HG03457 (cell line): Measurements from ENCODE around the gene TMEM123.
A peak's percentile ranks its signal among the peaks of the same experiment; 100 is the strongest.
"Not testable (repeated sequence)": the region's sequence is repeated elsewhere in the genome, so short reads cannot be mapped to it uniquely, and the experiment has no call there.

Source experiments
- ATAC-seq: cut with Tn5 transposase; IDR thresholded peaks from one replicate; pipeline ENCODE4 v1.9.1; 2021; ENCODE audit warnings: moderate number of reproducible peaks; ENCODE audit not compliant: unreplicated experiment

The TMEM123 gene

DNA sequence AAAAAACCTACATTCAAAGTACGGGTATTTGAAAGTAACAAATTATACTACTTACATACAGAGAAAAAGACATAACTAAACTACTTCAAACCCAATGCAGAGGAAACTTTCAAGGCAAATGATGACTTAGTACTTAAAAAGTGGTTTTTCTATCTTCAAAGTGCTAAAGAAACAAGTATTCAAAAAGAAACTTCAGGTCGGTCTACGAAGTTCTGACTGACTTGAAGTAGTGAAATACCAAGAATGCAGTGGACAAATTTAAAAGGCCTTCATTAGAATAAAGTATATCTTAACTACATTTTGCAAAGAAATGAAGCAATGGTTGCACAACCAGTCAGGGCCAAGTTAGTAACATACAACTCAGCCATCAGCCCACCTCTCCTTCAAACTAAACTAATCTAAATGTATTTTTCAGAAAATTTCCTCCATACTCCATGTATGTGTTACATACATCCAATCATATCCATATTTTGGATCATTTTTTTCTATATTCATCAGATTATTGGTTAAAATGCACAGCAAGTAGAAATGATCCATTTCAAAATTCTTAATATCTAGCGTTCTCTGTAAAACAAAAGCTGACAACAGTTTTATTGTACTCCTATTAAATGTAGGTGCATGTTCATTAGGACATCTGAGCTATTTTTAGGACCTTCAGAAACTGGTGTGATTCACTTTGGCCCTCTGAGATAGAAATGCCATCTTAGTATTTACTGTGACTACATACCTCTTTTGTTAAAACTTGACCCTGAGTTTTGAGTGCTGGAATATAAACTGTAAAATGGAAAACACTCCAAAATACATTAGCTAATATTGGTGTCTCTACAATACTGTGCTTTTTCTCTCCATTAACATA lies 55.6 kb downstream of the TMEM123 start:
- ATAC-seq = no peak

DNA sequence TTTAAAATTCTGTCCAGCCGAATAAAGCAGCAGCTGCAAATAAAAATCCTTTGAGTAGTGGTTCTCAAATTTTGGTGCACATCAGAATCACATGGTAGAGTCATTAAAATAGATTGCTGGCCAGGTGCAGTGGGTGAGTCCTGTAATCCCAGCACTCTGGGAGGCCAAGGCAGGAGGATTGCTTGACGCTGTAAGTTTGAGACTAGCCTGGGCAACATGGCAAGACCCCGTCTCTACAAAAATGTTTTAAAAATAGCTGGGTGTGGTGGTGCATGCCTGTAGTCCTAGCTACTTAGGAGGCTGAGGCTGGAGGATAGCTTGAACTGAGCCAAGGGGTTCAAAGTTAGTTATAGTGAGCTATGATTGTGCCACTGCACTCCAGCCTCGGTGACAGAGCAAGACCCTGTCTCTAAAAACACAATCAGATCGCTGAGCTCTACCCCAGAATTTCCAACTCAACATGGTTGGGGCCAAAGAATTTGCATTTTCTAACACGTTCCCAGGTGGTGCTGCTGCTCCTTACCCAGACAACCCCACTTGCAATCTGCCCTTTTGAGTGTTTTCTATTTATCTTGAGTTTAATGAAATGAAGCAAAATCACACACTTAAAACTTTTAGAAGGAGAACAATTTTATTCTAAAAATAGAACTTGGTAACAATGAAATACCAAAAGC lies 56.7 kb downstream of the TMEM123 start:
- ATAC-seq = no peak

DNA sequence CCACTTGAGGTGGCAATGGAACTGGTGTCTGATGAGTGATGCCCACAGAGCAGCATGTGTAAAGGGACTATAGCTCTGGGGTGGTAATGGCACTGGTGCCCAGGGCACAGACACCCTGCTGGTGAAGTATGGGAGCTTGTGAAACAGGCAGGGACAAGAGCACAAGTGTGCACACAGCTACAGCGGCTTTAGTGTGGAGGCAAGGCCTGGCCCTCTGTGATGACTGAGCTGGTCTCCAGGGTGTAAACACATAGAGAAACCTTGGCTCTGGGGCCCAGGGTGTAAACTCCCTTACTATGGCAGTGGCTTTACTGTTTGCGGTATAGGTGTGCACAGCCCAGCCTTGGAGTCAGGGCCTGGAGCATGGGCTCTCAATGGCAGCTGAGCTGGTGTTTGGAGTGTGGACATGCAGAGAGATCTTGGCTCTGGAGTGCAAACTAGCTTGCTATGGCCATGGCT lies 59.3 kb downstream of the TMEM123 start:
- no peak for ATAC-seq

DNA sequence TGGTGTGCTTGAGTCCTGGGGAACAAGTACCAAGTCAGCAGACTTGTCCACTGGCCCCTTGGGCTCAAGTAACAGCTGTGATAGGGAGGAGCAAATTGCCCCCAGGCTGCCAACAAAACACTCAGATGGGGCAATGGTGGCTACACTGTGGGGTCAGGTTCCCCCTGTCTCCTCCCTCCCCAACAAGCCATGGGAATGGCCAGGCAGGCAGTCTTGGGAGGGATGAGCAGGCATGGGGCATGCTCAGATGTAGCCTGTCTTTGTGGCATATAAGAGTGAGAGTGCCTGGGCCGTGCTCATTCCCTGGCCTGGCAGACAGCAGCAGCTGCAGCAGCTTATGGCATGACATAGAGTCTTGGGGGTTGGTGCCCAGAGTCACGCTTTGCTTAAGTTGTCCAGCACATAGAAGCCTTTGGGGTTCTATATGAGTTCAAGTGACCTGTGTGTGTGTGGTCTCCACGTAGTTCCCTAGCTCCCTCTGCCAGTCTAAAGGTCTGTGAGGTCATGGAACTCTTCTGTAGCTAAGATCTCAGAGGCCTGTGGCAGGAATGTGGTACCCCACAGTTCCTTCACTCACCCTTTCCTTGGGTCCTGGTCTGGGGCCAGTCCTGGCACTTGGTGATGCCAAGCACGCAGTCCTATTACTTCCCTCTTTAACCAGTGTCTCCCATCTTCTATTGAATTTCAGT lies 60.9 kb downstream of the TMEM123 start:
- no peak for ATAC-seq

DNA sequence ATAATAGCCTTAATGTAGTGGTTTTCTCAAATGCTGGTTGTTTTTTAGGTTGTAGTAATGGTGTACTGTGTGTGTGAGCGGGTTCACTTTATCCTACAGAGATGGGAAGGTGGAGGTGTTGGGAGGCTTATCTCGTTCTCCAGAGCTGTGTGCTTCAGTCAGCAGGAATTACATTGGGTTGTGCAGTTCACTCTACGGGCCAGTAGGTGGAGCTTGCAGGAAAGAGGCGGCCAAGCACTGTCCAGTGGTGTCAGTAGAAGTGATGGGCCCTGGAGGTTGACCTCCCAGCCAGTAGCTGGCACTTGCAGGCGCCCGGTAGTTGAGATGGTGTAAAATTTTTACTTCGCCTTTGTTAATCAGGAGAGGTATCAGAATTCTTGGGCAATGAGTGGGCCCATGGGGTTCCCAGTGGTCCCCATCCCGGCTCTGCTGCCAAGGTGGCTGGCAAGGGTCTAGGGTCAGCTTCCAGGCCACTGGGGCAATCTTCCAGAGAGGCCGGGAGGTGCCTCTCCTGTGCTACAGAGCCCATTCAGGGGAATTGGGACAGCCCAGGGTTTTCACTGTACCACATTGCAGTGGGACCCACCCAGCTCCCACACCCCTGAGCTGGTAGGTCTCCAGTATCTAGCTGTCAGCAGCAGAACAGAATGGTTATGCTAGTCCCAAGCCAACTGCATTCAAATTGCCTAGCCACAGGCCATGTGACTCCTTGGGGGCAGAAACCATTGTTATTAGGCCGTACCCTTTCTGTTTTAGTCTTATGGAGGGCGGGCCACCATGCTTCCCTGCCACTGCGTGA lies 61.7 kb downstream of the TMEM123 start:
- peak; percentile 62 for ATAC-seq

DNA sequence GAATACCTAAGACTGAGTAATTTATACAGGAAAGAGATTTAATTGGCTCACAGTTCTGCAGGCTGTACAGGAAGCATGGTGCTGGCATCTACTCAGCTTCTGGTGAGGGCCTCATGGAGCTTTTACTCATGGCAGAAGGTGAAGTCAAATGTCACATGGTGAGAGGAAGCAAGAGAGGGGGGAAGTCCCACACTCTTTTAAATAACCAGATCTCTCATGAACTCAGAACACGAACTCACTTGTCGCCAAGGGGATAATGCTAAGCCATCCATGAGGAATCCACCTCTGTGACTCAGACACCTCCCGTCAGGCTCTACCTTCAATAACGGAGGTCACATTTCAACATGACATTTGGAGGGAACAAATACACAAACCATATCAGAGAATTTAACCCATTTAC lies 63.3 kb downstream of the TMEM123 start:
- no peak for ATAC-seq

DNA sequence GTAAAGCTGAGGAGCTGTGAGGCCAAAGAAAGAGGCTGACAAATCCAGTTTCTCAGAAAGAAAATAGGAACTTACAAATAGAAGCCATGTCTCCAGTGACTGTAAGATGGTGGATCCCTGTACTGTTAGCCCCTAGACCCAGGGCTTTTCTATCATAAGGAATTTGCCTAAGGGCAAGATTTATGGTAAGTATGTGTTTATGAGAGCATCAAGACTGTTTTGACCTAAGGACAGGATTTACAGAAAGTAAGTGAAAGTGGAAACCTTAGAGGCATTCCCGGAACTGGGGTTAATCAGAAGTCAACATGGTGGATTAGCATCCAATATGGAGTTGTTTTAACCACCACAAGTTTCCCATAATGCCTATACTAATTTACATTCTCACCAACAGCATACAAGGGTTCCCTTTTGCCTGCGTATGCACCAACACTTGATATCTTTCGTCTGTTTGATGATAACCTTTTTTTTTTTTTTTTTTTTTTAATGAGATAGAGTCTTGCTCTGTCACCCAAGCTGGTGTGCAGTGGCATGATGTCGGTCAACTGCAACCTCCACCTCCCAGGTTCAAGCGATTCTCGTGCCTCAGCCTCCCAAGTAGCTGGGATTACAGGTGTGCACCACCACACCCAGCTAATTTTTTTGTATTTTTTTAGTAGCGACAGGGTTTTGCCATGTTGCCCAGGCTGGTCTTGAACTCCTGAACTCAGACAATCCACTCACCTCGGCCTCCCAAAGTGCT lies 65.4 kb downstream of the TMEM123 start:
- ATAC-seq = no peak

DNA sequence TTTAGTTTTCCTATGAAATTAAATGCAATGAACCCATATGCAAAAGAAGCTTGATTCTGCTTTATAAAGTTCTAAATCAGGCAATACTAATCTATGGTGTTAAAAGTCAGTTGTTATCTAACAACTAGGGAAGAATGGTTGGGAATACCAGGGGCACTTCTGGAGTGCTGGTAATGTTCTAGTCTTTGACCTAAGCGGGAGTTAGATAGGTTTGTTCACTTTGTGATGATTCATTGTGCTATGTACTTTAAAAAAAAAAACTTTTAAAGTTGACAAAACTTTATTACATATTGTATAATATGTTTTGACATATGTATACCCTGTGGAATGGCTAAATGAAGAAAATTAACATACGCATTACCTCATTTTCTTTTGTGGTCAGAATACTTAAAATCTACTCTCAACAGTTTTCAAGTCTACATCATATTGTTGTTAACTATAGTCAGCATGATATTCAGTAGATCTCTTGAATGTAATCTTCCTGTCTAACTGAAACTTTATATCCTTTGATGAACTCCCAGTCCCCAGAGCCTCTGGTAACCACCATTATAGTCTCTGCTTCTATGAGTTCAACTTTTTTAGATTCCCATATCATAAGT lies 66.3 kb downstream of the TMEM123 start:
- no peak for ATAC-seq

DNA sequence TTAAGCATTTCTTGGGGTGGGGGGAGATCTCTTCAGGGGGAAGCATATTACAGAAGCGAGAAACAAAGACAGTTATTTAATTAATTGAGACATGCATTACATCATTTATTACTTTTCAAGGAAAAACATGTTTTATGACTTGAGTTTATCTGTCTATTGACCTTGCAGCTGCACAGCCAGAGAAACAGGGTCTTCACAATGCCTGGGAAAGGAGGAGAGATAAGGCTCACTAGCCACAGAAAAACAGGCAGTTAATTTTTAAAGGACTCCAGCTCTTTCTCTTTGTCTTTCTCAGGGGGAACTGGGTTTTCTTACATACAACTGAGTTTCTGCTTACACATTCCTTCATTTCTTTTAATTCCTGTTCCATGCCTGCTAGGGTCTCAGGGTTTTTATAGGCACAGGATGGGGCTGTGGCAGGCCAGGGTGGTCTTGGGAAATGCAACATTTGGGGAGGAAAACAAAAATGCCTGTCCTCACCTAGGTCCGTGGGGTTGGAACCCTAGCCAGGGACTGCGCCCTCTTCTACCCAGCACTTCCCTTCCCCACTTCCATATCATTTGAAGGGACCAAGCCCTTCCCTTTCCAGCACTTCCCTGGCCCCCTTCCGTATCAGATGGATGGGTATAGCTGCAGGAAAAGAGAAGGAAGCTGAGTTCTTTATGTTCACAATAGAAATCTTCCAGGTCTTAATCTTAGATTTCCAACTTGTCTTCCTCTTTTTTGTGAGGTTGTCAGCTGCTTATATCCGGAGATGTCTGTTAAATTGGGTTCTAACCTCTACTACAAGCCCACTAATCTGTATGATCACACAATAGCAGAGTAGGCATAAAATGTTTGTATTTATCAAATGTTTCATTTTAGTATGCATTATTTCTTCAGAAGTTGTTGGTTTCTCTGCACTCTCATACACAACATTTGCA lies 67.2 kb downstream of the TMEM123 start:
- ATAC-seq = no peak

DNA sequence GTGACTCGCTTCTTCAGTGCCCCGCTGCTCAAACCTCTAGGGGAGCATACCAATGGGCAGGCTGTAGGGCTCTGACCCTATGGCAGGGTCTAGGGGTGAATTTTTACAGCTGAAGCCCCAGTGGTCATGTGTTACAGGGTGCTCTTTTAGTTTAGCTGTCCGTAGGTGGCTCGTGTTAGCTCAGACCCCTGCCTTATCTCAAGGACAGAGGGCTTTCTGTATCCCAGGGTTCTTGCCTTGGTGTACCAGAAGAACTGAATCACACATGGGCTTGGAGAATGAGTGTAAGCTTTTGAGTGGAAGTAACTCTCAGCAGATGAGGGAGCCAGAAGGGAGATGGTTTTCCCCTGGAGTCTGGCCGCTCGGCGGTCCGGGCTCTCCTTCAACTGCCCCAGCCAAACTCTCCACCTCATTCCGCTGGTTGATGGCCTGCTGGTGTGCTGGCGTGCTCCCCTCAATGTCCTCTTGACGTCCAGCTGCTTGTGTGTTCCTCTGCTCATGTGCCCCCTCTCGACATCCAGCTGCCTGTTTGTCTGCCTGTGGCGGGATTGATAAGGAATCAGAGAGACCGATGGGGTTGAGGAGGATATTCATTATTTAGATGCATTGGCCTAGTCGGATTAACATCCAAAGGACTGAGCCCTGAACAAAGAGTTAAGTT lies 68.0 kb downstream of the TMEM123 start:
- no peak for ATAC-seq

DNA sequence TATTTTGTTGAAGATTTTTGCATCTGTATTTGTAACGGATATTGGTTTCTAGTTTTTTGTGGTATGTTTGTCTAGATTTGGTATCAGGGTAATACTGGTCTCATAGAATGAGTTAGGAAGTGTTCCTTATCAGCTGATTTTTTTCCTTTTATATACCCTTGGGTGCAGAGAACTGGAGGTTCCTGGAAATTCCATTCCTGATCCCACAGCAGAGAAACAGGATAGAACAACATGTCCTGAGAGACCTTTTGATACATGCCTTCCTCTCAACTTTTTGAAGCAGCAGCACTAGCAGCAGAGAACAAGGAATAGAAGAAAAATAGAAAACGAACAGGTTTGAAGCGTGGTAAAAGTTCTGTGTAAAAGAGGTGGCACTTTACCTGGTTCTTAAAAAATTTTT lies 68.7 kb downstream of the TMEM123 start:
- no peak for ATAC-seq

DNA sequence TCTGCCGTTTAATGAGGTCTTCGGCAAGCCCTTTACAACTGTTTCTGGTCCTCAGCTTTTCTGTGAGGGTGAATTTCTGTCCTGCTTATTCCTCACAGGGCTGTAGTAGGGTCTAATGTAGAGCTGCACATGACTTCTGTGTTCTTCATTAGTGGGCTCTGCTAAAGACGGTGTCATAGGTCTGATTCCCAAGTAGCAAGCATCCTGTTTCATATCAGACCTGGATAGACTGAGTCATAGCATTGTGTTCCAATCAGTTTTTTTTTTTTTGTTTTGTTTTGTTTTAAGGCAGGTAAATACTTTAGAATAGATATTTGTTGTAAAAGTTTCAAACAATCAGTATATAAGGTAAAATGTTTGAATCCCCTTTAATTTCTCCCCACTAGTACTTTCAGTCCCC lies 70.2 kb downstream of the TMEM123 start:
- no peak for ATAC-seq

DNA sequence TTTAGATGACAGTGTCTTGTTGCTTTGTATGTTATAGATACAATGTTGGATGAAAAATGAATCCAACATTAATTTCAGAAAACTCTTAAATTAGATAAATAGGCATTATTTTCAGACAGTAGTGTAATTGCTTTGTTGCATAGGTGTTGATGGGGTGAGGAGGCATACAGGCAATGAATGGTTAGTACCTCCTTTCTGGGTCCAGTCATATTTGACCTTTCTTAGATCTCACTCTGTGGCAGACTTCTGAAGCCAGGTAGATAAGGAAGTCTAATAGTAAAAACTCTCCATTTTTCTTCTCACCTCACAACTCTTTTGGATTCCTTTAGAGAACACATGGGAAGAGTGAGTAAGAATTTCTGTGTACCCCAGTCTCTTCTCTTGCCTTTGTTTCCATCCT lies 73.7 kb downstream of the TMEM123 start:
- ATAC-seq = no peak

DNA sequence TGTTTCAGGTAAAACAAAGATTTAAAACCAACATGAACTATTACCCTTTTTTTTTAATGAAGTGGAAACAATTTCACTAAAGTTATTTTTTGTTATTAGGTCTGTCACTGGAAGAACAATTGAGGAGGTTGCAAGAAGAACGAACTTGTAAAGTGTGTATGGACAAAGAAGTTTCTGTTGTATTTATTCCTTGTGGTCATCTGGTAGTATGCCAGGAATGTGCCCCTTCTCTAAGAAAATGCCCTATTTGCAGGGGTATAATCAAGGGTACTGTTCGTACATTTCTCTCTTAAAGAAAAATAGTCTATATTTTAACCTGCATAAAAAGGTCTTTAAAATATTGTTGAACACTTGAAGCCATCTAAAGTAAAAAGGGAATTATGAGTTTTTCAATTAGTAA lies 74.7 kb downstream of the TMEM123 start:
- no peak for ATAC-seq

DNA sequence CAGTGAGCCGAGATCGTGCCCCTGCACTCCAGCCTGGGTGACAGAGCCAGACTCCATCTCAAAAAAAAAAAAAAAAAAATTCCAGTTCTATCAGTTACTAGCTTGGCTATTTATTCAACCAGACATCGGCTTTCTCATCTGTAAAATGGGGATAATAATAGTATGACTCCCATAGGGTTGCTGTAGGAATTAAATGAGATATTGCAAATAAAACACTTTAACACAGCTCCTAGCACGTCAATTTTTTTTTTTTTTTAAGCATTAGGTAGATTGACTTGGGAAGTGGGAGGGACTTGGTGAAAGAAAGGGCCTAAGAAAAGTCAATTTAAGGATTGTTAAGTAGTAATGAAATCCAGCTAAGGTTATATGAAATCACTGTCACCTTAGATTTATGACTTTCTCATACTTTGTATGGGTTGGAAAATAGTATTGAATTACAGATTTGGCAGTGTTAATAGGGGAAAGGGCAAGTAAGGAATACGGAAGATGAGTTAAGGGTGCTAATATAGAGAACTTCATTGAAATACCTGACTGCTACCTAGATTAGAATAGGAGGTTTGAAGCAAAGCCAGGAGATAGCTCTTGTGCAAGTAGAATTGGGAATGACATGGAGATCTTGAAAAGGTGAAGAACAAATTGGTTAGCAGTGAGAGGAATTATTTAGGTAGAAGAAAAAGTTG lies 76.7 kb downstream of the TMEM123 start:
- no peak for ATAC-seq

DNA sequence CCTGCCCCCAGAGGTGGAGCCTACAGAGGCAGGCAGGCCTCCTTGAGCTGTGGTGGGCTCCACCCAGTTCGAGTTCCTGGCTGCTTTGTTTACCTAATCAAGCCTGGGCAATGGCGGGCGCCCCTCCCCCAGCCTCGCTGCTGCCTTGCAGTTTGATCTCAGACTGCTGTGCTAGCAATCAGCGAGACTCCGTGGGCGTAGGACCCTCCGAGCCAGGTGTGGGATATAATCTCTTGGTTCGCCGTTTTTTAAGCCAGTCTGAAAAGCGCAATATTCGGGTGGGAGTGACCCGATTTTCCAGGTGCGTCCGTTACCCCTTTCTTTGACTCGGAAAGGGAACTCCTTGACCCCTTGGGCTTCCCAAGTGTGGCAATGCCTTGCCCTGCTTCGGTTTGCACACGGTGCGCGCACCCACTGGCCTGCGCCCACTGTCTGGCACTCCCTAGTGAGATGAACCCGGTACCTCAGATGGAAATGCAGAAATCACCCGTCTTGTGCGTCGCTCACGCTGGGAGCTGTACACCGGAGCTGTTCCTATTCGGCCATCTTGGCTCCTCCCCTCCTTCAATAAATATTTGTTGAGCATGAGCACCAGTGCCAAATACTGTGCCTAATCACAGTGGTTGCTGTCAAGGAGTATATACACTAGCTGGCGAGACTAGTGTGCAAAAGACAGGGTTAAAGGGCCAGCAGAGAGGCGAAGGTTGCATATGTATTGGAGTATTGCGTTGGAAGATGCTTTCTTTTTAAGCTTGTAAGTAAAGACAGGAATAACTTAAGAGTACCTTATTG lies 77.7 kb downstream of the TMEM123 start:
- not testable (repeated sequence) for ATAC-seq

DNA sequence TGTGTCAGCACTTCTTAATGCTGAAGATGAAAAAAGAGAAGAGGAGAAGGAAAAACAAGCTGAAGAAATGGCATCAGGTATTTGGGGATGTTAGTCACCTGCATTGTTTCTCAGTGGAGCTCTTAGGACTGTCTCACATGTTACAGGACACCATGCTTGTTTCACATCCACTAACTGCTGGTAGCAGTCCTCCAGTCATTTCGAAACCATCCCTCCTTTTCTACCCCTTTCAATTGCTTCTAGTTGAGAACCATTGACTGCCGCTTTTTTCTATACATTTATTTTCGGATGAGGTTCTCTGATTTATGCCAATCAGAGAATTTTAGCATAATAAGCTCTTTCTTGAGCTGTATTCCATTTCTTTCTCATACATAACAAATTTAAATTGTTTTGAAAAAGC lies 84.1 kb downstream of the TMEM123 start:
- peak; percentile 99 for ATAC-seq
